GM23338 (cell line): ENCODE results near the gene GRIK4. TPM values are rescaled to one million over a fixed set of nuclear protein-coding genes. Genes with fewer than 3 reads are reported as not detected.

ENCODE experiments used
- ATAC-seq: fragments of 200-7000 bp; cut with Tn5 transposase; 3 replicates; pipeline ENCODE4 v1.9.1; 2020
- DNase-seq: peaks from one replicate; pipeline ENCODE4 v3.0.0-alpha.2; 2015; ENCODE audit warnings: low spot score
- H2AFZ ChIP-seq: fragments of 200-600 bp; sonication (generic); 2 replicates; pipeline ENCODE4 v1.8.0; 2016; ENCODE audit warnings: antibody characterized with exemption, mild to moderate bottlenecking, moderate library complexity
- H3F3A ChIP-seq: fragments of 200-600 bp; sonication (generic); replicated peaks from 2 replicates; pipeline ENCODE4 v1.8.0; 2017; ENCODE audit warnings: antibody characterized with exemption, mixed run types, low read depth
- H3K27ac ChIP-seq: fragments of 200-600 bp; sonication (generic); 2 replicates; pipeline ENCODE4 v1.6.1; 2016; ENCODE audit warnings: low read depth
- H3K27me3 ChIP-seq: fragments of 200-600 bp; sonication (generic); 2 replicates; pipeline ENCODE4 v1.8.0; 2016; ENCODE audit warnings: mild to moderate bottlenecking, mixed run types, moderate library complexity; ENCODE audit not compliant: insufficient read depth
- H3K36me3 ChIP-seq: fragments of 200-600 bp; sonication (generic); 2 replicates; pipeline ENCODE4 v1.8.0; 2016; ENCODE audit warnings: mild to moderate bottlenecking; ENCODE audit not compliant: insufficient read depth
- H3K4me1 ChIP-seq: fragments of 200-600 bp; sonication (generic); 2 replicates; pipeline ENCODE4 v1.8.0; 2016; ENCODE audit warnings: mild to moderate bottlenecking, moderate library complexity; ENCODE audit not compliant: insufficient read depth
- H3K4me2 ChIP-seq: fragments of 200-600 bp; sonication (generic); 2 replicates; pipeline ENCODE4 v1.7.1; 2017; ENCODE audit warnings: mixed run types
- H3K4me3 ChIP-seq: fragments of 200-600 bp; sonication (generic); 2 replicates; pipeline ENCODE4 v1.6.1; 2016; ENCODE audit warnings: mixed run types
- H3K79me2 ChIP-seq: fragments of 200-600 bp; sonication (generic); replicated peaks from 2 replicates; pipeline ENCODE4 v1.8.0; 2017; ENCODE audit warnings: mild to moderate bottlenecking; ENCODE audit not compliant: insufficient read depth
- H3K9me2 ChIP-seq: fragments of 200-600 bp; sonication (generic); 2 replicates; pipeline ENCODE4 v1.8.0; 2017; ENCODE audit not compliant: insufficient read depth
- H4K20me1 ChIP-seq: fragments of 200-600 bp; sonication (generic); replicated peaks from 2 replicates; pipeline ENCODE4 v1.8.0; 2017; ENCODE audit warnings: mild to moderate bottlenecking; ENCODE audit not compliant: insufficient read depth
- H3K27ac Mint-ChIP-seq: 2 replicates; pipeline ENCODE4 v1.8.0; 2020; ENCODE audit warnings: inconsistent platforms, mild to moderate bottlenecking, moderate library complexity, mixed read lengths
- H3K27me3 Mint-ChIP-seq: 3 replicates; pipeline ENCODE4 v1.8.0; 2022; ENCODE audit warnings: low read depth, mild to moderate bottlenecking, moderate library complexity, mixed read lengths, inconsistent platforms; ENCODE audit not compliant: insufficient read depth, poor library complexity
- H3K36me3 Mint-ChIP-seq: 3 replicates; pipeline ENCODE4 v1.8.0; 2021; ENCODE audit warnings: low read depth, mild to moderate bottlenecking, inconsistent platforms, moderate library complexity, mixed read lengths
- H3K4me1 Mint-ChIP-seq: 3 replicates; pipeline ENCODE4 v1.8.0; 2020; ENCODE audit warnings: mild to moderate bottlenecking, inconsistent platforms, mixed read lengths
- H3K4me3 Mint-ChIP-seq: 3 replicates; pipeline ENCODE4 v1.8.0; 2021; ENCODE audit warnings: moderate library complexity, mild to moderate bottlenecking, inconsistent platforms, mixed read lengths
- H3K9me3 Mint-ChIP-seq: 3 replicates; pipeline ENCODE4 v1.8.0; 2020; ENCODE audit warnings: moderate library complexity, mild to moderate bottlenecking, inconsistent platforms, mixed read lengths
- CREB1 ChIP-seq: fragments of 250-450 bp; sonication (Bioruptor Pico); IDR thresholded peaks from 2 replicates; pipeline ENCODE4 v1.5.0; 2020; ENCODE audit warnings: low read depth, mild to moderate bottlenecking, moderate library complexity
- CTCF ChIP-seq, 2 experiments: fragments of 200-600 bp in 1 of 2; sonication (generic) in 1 of 2; conservative IDR thresholded peaks; 2 replicates each; pipeline versions ENCODE4 v1.5.1 to v1.6.1; 2016 to 2017; ENCODE audit warnings: antibody characterized with exemption in 2 of 2, low read depth in 2 of 2, mild to moderate bottlenecking in 2 of 2, moderate library complexity in 1 of 2
- ETS1 ChIP-seq: IDR thresholded peaks from 2 replicates; pipeline ENCODE4 v1.6.1; 2016; ENCODE audit warnings: antibody characterized with exemption
- EZH2 ChIP-seq: fragments of 200-600 bp; sonication (generic); IDR thresholded peaks from one replicate; pipeline ENCODE4 v1.8.0; 2017; ENCODE audit warnings: antibody characterized with exemption, mild to moderate bottlenecking, low read depth; ENCODE audit not compliant: unreplicated experiment
- EZH2phosphoT487 ChIP-seq: fragments of 200-600 bp; sonication (generic); IDR thresholded peaks from one replicate; pipeline ENCODE4 v1.8.1; 2018; ENCODE audit warnings: antibody characterized with exemption; ENCODE audit not compliant: unreplicated experiment
- JUNB ChIP-seq: IDR thresholded peaks from one replicate; pipeline ENCODE4 v1.6.1; 2016; ENCODE audit warnings: antibody characterized with exemption; ENCODE audit not compliant: unreplicated experiment
- NANOG ChIP-seq: IDR thresholded peaks from 2 replicates; pipeline ENCODE4 v1.6.1; 2016; ENCODE audit warnings: antibody characterized with exemption, borderline replicate concordance
- POLR2AphosphoS5 ChIP-seq: IDR thresholded peaks from 2 replicates; pipeline ENCODE4 v1.6.1; 2016; ENCODE audit warnings: antibody characterized with exemption, low read depth
- STAT1 ChIP-seq: IDR thresholded peaks from one replicate; pipeline ENCODE4 v1.6.1; 2016; ENCODE audit warnings: antibody characterized with exemption; ENCODE audit not compliant: unreplicated experiment
- ZNF114 ChIP-seq: fragments of 250-450 bp; sonication (Bioruptor Pico); IDR thresholded peaks from 2 replicates; pipeline ENCODE4 v1.5.0; 2020; ENCODE audit warnings: mild to moderate bottlenecking, moderate library complexity
- ZNF331 ChIP-seq: fragments of 250-450 bp; sonication (Bioruptor Pico); IDR thresholded peaks from 2 replicates; pipeline ENCODE4 v1.5.0; 2020; ENCODE audit warnings: low read depth, mild to moderate bottlenecking, moderate library complexity
- ZNF462 ChIP-seq: fragments of 250-450 bp; sonication (Bioruptor Pico); IDR thresholded peaks from 2 replicates; pipeline ENCODE4 v1.5.0; 2020; ENCODE audit warnings: mild to moderate bottlenecking, moderate library complexity
- polyA plus RNA-seq: library from polyadenylated mRNA; unstranded; fragments of >200 nt; fragmentation: Nextera tagmentation; extraction: Ambion mirVana; gene quantifications from 2 replicates; pipeline ENCODE4 v1.2.1, GENCODE V29; 2016
- total RNA-seq: library from RNA; depleted of rRNA; stranded (reverse); fragments of >200 nt; shearing (Covaris generic); gene quantifications from 2 replicates; pipeline ENCODE4 v1.2.3, GENCODE V29; 2014
- TF ChIP-seq, protein P1 (sequence below): IDR thresholded peaks from one replicate; pipeline ENCODE4 v1.6.1; 2018; ENCODE audit warnings: antibody characterized with exemption; ENCODE audit not compliant: unreplicated experiment

Gene GRIK4
- total and polyA plus RNA-seq, 2 experiments from 2014 or later = 0.63 to 2.2 TPM

DNA sequence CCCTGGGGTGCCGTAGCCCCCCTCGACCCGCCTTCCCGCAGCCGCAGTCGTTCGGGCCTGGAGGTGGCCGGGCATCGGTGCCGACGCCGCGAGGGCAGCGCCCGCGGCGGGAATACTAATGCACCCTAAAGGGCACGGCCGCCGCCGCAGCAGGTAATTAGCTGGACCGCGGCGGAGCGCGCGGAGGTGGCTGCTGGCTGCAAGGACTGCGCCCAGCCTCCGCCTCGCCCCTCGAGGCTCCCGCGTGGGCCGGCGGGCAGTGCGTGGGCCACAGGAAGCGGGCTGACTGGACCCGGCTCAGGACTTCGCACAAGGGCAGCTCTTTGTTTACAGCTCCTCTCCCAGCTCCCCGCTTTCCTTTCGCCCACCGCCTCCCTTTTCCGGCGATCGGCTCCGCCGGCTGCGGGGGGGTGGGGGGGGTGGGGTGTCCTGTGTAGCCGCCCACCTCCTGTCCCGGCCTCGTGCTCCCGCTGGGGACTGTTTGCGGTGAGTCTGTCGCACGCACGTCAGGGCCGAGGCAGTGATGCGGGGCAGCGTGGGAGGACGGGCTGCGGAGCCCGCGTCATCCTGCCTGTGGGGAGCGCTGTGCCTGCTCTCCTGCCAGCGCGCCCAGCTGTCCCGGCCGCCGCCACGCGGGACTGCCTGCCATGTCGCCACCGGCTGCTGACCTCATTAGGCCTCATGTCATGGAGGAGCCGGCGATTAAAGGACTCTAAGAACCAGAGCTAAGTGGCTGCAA, 53.2 kb downstream of the GRIK4 start:
- peak; percentile 46 for DNase-seq
- Mint-ChIP-seq H3K27ac (no peak overlapping the region), H3K4me1 (peaks cover 42% of the 10 kb centered on the region), H3K9me3 (no peaks in the 10 kb centered on the region), H3K36me3 (no peaks in the 10 kb centered on the region), H3K27me3 (peaks cover 30% of the 10 kb centered on the region), H3K4me3 (peak overlapping the region; percentile 74)
- peaks cover 44% of the 10 kb centered on the region for H3K27me3 ChIP-seq
- H3K4me1 ChIP-seq = peaks cover 35% of the 10 kb centered on the region
- peak; percentile 57 for ATAC-seq
- no peak overlapping the region for H3K27ac ChIP-seq
- H3K4me3 ChIP-seq = peak overlapping the region; percentile 81
- no peak for TF ChIP-seq EZH2phosphoT487
- no peak for TF ChIP-seq EZH2
- no peak for TF ChIP-seq ZNF331 (CRISPR knock-in tag)
- TF ChIP-seq ETS1 = no peak
- TF ChIP-seq, protein P1, sequence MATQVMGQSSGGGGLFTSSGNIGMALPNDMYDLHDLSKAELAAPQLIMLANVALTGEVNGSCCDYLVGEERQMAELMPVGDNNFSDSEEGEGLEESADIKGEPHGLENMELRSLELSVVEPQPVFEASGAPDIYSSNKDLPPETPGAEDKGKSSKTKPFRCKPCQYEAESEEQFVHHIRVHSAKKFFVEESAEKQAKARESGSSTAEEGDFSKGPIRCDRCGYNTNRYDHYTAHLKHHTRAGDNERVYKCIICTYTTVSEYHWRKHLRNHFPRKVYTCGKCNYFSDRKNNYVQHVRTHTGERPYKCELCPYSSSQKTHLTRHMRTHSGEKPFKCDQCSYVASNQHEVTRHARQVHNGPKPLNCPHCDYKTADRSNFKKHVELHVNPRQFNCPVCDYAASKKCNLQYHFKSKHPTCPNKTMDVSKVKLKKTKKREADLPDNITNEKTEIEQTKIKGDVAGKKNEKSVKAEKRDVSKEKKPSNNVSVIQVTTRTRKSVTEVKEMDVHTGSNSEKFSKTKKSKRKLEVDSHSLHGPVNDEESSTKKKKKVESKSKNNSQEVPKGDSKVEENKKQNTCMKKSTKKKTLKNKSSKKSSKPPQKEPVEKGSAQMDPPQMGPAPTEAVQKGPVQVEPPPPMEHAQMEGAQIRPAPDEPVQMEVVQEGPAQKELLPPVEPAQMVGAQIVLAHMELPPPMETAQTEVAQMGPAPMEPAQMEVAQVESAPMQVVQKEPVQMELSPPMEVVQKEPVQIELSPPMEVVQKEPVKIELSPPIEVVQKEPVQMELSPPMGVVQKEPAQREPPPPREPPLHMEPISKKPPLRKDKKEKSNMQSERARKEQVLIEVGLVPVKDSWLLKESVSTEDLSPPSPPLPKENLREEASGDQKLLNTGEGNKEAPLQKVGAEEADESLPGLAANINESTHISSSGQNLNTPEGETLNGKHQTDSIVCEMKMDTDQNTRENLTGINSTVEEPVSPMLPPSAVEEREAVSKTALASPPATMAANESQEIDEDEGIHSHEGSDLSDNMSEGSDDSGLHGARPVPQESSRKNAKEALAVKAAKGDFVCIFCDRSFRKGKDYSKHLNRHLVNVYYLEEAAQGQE = no peak
- peak in 1 of 2 experiments; percentile 32; a peak in 1 of 4 replicates for TF ChIP-seq CTCF (conservative IDR thresholded peaks at IDR 0.05; ENCODE audit: low read depth in 2 of 2)
- 0 out of 2 replicates have a peak, but pooled peaks have one; percentile 7 for TF ChIP-seq POLR2AphosphoS5
- no peak for TF ChIP-seq NANOG
- TF ChIP-seq JUNB = no peak
- no peak for TF ChIP-seq ZNF114 (CRISPR knock-in tag)
- peak; percentile 45; the same call in 1 of the 2 replicates for TF ChIP-seq CREB1 (CRISPR knock-in tag)
- no peak for TF ChIP-seq STAT1
- TF ChIP-seq ZNF462 (CRISPR knock-in tag) = no peak
- H3K9me2 ChIP-seq = no peaks in the 10 kb centered on the region
- no peaks in the 10 kb centered on the region for H3K79me2 ChIP-seq
- peak overlapping the region; percentile 96 for H3K4me2 ChIP-seq
- peak overlapping the region; percentile 96 for H2AFZ ChIP-seq
- H3F3A ChIP-seq = peaks cover 12% of the 10 kb centered on the region
- no peaks in the 10 kb centered on the region for H4K20me1 ChIP-seq
- H3K36me3 ChIP-seq = no peaks in the 10 kb centered on the region
